GM11168 (cell line): Measurements from ENCODE around the gene TTC7B.

Experiments used
- in situ Hi-C: fragments of 300-500 bp; cut with MboI; formaldehyde crosslinking; loops from one replicate; pipeline ENCODE4 v1.12.0; 2022; ENCODE audit warnings: low sequenced_read_pairs; ENCODE audit not compliant: unreplicated experiment

Gene TTC7B

GRCh38 chr14:90570461-90570860 lies 245.8 kb downstream of the TTC7B start:
- in situ Hi-C loops = no loop called here

- in situ Hi-C loops = no loop called here
These were observed 246.4 kb downstream of the TTC7B start for GRCh38 chr14:90569606-90570387.

GRCh38 chr14:90569201-90569600 lies 247.0 kb downstream of the TTC7B start:
- in situ Hi-C loops = no loop called here

DNA sequence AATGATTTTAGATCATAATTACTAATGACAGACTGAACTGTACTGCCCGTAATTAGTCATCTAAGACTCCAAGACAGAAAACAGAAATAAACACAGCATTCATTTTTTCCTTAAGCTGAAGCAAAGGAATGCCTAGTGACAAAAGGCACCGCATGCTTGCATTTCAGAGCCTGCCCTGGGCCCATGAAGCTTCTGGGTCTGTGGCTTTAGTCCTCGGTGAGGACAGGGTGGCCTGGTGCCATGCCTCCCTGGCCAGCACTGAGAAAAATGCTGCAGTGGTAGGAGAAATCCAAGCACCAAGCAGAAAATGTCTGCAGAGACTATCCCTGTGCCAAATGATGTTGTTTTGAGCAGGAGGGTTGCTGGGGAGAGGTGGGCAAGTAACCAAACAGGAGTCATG lies 247.8 kb downstream of the TTC7B start:
- in situ Hi-C loops = no loop called here

- in situ Hi-C loops = no loop called here
These were observed 248.2 kb downstream of the TTC7B start for GRCh38 chr14:90567991-90568390.

DNA sequence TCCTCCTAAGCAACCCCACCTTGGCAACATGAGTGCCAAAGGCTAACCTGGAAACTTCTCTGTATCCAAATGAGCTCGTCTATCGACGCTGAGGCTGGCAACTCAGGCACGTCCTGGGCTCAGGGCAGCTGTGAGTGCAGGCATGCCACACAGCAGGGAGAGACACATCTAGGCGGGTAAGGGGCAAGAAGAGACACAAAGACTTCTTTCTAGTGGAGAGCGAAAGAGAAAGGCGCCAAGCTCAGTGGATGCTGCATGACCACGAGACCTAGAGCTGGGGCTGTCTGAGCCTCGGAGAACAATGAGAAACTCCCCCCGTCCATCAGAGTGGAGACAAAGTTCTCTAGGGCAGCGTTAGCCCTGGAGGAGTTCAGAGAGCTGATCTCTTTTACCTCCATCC lies 249.0 kb downstream of the TTC7B start:
- in situ Hi-C loops = no loop called here

DNA sequence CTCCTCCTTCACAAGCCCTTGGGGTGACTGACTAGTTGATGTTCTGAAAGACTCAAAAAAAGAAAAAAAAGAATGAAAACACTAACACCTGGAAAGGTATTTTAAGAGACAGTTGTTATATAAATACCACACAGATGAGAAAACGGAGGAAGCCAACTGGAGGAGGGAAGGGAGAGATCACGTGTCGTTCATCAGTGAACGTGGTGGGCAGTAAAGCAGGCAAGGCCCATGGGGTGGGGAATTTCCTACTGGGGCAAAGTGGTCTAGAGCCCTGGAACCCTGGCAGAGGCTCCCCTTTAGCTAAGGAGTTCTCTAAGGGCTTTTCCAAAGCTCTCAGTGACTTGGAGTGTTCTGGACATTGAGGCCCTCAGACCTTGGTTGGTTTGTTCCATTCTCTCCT lies 249.7 kb downstream of the TTC7B start:
- in situ Hi-C loops = no loop called here

DNA sequence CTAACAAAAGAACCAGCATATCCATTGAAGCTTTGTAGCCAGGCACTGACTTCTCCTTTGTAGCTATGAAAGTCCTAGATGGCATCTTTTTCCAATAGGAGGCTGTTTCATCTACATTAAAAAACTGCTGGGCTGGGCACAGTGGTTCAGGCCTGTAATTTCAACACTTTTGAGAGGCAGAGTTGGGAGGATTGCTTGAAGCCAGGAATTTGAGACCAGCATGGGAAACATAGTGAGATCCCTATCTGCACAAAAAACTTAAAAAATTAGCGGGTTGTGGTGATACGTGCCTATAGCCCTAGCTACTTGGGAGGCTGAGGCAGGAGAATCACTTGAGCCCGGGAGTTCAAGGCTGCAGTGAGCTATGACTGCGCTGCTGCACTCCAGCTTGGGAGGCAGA lies 251.7 kb downstream of the TTC7B start:
- in situ Hi-C loops = no loop called here

- in situ Hi-C loops = no loop called here
These were observed 253.6 kb downstream of the TTC7B start for GRCh38 chr14:90562652-90563051.

DNA sequence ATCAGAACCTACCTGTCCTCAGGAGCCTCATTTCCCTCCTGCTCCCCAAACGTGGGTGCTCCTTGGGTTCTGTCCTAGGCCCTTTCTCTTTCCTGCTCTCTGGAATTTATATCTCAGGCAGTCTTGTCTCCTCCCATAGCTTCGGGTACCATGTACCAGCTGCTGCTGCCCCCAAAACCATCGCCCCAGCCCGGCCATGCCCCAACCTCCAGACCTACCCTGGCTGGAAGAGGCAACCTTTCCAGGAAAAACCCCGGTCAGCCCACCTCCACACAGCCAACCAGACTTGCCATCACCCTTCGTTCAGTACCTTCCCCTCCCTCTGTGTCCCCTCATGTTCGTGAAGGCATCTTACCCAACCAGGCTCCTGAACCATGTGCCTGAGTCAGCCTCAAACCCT lies 254.3 kb downstream of the TTC7B start:
- in situ Hi-C loops = no loop called here

- in situ Hi-C loops = no loop called here
These were observed 255.2 kb downstream of the TTC7B start for GRCh38 chr14:90560991-90561390.

GRCh38 chr14:90560558-90560957 lies 255.7 kb downstream of the TTC7B start:
- in situ Hi-C loops = no loop called here

- in situ Hi-C loops = no loop called here
These were observed 256.3 kb downstream of the TTC7B start for GRCh38 chr14:90559811-90560492.

DNA sequence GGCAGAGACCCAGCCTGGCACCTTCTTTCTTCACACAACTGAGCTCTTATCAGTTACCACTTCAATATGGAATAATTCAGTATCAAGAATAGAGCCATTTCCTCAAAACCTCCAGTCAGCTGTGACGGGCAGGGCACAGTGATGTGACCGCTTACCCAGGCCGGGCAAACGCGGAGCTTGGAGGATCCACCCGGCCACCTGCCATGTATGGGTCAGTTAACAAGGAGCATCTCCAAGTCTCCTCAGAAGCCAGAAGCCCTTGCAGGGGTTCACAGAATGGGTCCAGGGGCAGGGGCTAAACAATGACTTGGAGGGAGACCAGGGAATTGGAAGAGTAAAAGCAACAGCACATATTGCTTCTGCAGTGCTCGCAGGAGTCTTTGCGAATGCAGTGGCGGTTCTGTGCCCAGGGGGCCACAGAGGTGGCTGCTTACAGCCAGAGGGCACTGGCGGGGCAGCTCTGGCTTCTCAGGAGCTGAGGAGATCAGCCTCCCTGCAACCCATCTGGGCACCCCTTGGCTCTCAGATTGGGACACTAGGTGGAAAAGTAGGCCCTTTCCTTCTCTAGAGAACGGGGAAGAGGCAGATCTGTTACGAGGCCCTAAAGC lies 257.1 kb downstream of the TTC7B start:
- in situ Hi-C loops = no loop called here

GRCh38 chr14:90558041-90558982 lies 257.9 kb downstream of the TTC7B start:
- in situ Hi-C loops = no loop called here

- in situ Hi-C loops = no loop called here
These were observed 258.7 kb downstream of the TTC7B start for GRCh38 chr14:90557516-90557915.

DNA sequence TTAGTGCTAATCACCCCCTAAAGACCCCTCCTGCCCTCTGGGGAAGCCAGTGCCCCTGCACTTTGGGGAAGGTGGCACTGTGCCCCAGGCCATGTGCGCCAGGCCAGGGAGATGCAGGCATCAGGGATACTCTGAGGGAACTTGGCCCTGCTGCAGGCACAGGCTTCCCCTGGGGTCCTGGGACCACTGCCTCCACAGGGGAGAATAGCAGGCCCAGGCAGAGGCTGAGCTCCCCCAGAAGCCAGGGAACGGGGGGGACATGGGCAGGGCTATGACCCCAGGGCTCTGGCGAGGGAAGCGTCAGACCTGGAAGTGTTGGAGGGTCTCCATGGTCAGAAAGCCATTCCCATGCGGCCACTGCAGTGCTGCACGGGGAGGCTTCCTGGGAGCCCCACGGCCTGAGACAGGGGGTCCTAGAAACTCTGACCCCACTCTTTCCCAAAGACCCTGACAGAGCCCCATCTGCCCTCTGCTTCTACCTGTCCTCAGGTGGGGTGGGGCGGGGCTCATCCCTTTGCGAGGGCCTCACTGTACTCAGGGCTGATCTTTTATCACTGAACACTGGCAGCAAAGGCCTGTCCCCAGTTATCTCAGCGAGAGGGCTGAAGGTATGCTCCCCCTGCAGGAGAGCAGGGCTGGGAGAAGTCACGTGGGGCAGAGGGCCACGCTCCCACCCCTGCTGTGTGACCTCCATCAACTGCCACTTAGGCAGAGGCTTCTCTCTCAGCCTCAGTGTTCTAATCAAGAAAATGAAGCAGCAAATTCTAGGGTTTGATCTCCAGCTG lies 259.4 kb downstream of the TTC7B start:
- in situ Hi-C loops = no loop called here

DNA sequence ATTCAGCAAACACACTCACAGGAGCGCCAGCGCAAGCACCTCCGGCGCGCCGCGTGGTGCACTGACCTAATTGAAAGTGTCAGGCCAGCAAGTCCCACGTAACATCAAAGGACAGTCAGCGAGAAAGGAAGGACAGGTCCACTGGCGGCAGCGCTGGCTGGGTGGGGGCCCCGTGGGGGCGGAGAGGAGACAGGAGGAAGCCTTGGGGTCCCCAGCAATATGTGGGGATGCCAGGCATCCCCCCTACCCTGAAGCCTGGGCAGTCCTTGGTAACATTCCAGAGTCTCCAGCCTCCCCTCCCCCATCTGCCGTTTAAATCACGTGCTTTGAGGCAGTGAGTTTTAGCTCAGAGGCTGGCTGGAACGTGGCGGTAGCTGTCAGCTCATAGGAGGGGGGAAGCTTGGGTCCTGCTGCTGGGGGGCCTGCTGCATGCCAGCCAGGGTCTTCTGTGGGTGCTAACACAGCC lies 260.2 kb downstream of the TTC7B start:
- in situ Hi-C loops = no loop called here
